K562 (cell line): ENCODE measurements around the gene COA4.

Source experiments
- EP300 ChIP-seq: IDR thresholded peaks from 2 replicates; pipeline ENCODE4 v1.6.1; 2012; ENCODE audit warnings: low read length, improper control_type of control experiment
- PHF8 ChIP-seq: fragments of 200-600 bp; sonication (generic); IDR thresholded peaks from 2 replicates; pipeline ENCODE4 v1.6.1; 2012; ENCODE audit warnings: mixed run types, mild to moderate bottlenecking, inconsistent platforms, low read length, moderate library complexity, borderline replicate concordance
- TF ChIP-seq, protein P1 (sequence below): sonication (generic); formaldehyde crosslinking; IDR thresholded peaks from 2 replicates; pipeline ENCODE4 v1.9.0; 2022; ENCODE audit warnings: mild to moderate bottlenecking, missing genetic modification reagents
- TF ChIP-seq, protein P2 (sequence below), 2 experiments: fragments of 450-650 bp; formaldehyde crosslinking in 1 of 2; IDR thresholded peaks; 2 replicates each; pipeline versions ENCODE4 v1.4.0 to v1.6.1; 2014 to 2020; ENCODE audit warnings: mild to moderate bottlenecking in 2 of 2, borderline replicate concordance in 1 of 2, low read depth in 1 of 2

DNA sequence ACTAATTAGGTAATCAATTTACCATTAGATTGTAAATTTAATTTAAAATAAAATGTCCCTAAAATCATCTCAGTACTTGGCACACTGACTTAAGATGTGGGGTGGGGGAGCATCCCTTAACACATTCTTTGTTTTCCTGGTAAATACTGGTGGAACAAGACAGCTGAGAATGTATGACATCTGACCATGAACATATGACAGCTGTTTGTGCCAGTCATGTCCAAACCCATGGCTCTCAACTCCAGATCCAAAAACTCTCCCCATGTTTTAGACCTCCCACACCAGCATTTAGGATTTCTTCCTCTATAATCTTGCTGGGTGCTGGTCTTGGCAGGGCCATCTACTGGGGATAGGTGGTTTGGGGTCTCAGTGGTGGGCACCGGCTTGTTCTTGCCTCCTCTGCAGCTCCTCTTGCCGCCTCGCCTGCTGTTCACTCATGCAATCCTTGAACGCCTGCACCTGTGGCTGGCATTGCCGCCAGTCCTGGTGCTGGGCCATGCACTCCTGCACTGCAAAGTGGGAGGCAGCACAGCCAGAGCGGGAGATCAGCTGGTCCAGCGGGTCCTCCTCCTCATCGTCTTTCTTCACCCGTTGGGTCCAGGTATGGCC lies 3.8 kb downstream of the COA4 start:
- TF ChIP-seq, protein P1, sequence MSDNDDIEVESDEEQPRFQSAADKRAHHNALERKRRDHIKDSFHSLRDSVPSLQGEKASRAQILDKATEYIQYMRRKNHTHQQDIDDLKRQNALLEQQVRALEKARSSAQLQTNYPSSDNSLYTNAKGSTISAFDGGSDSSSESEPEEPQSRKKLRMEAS (CRISPR knock-in tag), result no peak
- TF ChIP-seq PHF8, result no peak
- TF ChIP-seq, protein P2, sequence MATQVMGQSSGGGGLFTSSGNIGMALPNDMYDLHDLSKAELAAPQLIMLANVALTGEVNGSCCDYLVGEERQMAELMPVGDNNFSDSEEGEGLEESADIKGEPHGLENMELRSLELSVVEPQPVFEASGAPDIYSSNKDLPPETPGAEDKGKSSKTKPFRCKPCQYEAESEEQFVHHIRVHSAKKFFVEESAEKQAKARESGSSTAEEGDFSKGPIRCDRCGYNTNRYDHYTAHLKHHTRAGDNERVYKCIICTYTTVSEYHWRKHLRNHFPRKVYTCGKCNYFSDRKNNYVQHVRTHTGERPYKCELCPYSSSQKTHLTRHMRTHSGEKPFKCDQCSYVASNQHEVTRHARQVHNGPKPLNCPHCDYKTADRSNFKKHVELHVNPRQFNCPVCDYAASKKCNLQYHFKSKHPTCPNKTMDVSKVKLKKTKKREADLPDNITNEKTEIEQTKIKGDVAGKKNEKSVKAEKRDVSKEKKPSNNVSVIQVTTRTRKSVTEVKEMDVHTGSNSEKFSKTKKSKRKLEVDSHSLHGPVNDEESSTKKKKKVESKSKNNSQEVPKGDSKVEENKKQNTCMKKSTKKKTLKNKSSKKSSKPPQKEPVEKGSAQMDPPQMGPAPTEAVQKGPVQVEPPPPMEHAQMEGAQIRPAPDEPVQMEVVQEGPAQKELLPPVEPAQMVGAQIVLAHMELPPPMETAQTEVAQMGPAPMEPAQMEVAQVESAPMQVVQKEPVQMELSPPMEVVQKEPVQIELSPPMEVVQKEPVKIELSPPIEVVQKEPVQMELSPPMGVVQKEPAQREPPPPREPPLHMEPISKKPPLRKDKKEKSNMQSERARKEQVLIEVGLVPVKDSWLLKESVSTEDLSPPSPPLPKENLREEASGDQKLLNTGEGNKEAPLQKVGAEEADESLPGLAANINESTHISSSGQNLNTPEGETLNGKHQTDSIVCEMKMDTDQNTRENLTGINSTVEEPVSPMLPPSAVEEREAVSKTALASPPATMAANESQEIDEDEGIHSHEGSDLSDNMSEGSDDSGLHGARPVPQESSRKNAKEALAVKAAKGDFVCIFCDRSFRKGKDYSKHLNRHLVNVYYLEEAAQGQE (IDR thresholded peaks at IDR 0.05; ENCODE audit: borderline replicate concordance), result no peak
- TF ChIP-seq, protein P2 (CRISPR knock-in tag; IDR thresholded peaks at IDR 0.05; ENCODE audit: low read depth), result no peak
- no peak for TF ChIP-seq EP300
